GM21447 (cell line): Measurements from ENCODE around the gene EXOC4.

Source experiments
- ATAC-seq: cut with Tn5 transposase; IDR thresholded peaks from one replicate; pipeline ENCODE4 v1.9.1; 2021; ENCODE audit not compliant: unreplicated experiment

The EXOC4 gene

DNA sequence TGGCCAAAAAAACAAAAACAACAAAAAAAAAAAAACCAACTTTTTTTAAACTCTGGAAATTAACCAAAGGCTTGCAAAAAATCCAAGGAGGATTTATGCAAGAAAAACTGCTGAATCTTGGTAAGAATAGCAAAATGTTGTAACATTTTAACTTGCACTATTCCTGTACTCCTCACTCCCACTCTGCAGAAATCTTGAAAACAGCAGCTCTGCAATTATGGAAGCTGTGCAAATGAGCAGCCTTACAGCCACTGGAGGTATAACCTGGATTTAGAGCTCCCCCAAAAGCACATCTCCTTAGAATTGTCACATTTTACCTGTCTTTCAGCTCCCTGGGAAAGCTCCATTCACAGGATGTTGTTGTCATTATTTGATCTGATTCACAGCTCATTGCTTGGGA is 832.4 kb downstream of the EXOC4 start:
- ATAC-seq = no peak

- ATAC-seq = no peak
Observed at GRCh38 chr7:134086998-134087735, 834.3 kb downstream of the EXOC4 start.

- no peak for ATAC-seq
Observed at GRCh38 chr7:134088199-134088598, 835.3 kb downstream of the EXOC4 start.

DNA sequence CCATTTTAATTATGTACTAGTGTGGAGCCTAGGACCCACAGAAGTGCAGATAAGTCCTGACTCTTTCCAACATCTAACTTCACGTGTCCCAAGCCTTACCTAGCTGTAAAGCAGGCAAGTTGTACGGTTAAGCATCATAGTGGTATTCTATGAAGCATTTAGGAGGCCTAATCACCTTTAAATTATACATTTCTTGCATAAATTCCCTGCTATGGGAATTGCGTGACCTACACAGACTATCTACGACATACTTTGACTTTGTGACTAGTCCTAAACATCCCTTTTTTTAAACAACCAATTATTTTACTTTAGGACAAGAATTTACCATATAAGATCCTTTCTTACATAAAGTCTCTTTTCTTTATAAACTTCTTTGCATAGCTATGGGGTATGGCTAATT is 836.6 kb downstream of the EXOC4 start:
- ATAC-seq = no peak

DNA sequence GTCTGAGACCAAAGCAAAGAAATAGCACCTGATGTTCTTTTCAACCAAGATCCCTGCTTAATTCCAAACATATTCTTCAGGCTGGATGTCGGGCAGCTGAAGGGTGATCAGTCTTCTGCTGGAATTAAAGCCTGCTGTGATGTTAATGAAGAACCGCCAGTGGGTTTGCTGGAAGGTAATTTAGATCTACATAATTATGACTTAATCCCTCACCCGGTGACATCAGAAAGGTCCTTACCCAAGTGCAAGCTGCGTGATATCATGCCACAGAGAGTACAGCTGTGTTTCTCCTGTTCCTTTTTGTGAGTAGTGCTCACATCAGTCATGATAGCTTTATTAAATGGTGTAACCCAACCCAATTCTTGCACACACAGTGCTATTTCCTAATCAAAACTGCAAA is 845.2 kb downstream of the EXOC4 start:
- ATAC-seq = no peak

DNA sequence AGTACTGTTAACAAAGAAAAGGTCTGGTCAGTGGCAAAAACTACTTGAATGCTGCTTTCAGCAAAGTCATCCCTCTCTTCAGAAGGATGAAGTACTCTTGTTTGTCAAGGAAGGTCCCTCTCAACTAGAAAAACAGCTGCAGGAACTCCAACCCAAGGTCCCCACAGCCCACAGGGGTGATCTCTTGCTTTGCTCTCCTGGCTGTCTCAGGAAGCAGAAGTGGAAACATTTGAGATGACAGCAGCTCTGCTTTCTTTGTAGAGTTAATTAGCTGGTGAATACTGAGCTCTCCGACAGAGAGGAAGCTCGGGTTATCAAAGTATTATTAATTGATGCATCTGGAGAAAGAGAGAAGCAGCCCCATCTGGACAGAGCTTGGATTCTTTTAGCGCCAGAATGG is 848.8 kb downstream of the EXOC4 start:
- no peak for ATAC-seq

GRCh38 chr7:134104166-134104565 is 851.3 kb downstream of the EXOC4 start:
- no peak for ATAC-seq

- ATAC-seq = no peak
Observed at GRCh38 chr7:134105841-134106240, 853.0 kb downstream of the EXOC4 start.

DNA sequence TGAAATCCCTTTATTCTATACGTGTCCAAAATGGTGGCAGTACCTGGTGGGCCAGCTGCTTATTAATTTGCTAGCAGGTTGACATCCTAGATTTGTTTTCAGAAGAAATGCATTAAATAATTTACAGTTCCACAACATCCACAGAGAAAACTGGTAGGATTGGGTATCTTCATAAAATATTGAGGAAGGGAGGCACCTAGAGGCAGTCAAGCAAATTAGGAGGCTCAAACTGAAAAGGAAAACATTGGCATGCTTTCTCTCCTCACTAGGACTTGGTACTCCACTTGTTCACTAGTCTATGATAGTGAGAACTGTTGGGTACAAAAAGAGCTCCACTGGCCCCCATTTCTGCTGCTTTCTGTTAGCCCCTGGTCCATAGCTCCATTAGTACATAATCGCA is 855.9 kb downstream of the EXOC4 start:
- no peak for ATAC-seq

GRCh38 chr7:134113655-134114054 is 860.8 kb downstream of the EXOC4 start:
- ATAC-seq = no peak

- no peak for ATAC-seq
Observed at GRCh38 chr7:134114992-134115391, 862.1 kb downstream of the EXOC4 start.
